ENCODE measurements around the gene GASK1A. TPM values are rescaled to one million over a fixed set of nuclear protein-coding genes. Genes with fewer than 3 reads are reported as not detected.

GASK1A gene
- total RNA-seq, 1 experiment from 2014 or later: 1.9 TPM

DNA sequence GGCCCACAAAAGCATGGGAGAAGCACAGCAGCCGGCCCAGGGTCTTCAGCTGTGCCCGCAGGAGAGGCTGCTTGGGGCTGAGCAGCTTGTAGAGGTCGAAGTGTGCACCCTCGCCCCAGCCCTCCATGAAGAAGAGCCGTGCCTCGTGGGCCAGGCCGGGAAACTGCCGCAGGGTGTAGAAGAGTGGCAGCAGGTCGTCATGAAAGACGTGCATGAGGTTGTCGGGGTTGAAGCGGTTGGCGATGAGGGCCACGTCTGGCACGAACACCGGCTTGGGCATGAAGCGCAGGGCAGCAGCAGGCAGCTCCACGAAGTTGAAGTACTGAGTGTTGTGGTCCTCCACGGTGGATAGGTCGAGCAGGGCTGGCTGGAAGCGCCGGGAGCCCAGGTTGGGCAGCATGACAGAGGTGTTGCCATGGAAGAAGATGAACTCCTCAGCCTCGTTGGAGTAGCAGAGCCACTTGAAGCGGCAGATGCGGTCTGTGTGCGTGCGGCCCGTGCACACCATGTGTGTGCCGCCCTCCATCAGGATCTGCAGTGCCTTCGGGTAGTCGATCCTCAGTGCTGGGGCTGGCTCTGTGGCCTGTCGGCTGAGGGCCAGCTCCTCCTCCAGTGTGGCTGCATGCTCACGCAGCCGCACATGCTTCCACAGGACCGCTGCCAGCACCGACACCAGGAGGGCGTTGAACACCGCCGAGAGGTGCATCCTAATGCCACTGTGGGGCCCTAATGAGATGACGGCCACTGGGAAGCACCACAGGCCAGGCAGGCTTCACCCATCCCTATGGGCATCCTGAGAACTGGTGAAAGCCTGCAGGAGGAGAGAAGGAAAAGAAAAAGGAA is 101.8 kb downstream of the GASK1A start:
- Histone ChIP-seq H3K27ac (ENCODE audit: low read length) (no peak overlapping the region), H3K9ac (ENCODE audit: low read length) (no peak overlapping the region), H3K4me3 (ENCODE audit: low read length) (no peak overlapping the region), H4K20me1 (ENCODE audit: low read length) (no peaks in the 10 kb centered on the region), H3K4me1 (ENCODE audit: insufficient read depth, low read length) (no peaks in the 10 kb centered on the region), H3K9me3 (ENCODE audit: low read length) (no peaks in the 10 kb centered on the region), H3K9me2 (replicated peaks; ENCODE audit: low read length) (no peaks in the 10 kb centered on the region), H3K27me3 (ENCODE audit: low read length) (no peaks in the 10 kb centered on the region), H2AFZ (ENCODE audit: low read length) (no peak overlapping the region), H3K4me2 (ENCODE audit: low read length) (no peak overlapping the region), H3K79me2 (ENCODE audit: low read length) (no peaks in the 10 kb centered on the region), H3K36me3 (ENCODE audit: low read depth, low read length) (peaks cover 22% of the 10 kb centered on the region), H3F3A (ENCODE audit: low read length, unreplicated experiment) (no peaks in the 10 kb centered on the region)
- no peak for ATAC-seq
- POLR2A ChIA-PET (ENCODE audit: unreplicated experiment): no interaction called here
- intact Hi-C loops (cut with micrococcal nuclease): no loop called here
- CTCF ChIA-PET: no interaction called here
- BruUV-seq (replicated peaks): no TSS peak
- TF ChIP-seq CTCF (conservative IDR thresholded peaks at IDR 0.05; ENCODE audit: low read depth, low read length) (no peak), EZH2phosphoT487 (IDR thresholded peaks at IDR 0.05; ENCODE audit: borderline replicate concordance, low read length) (no peak), EZH2 (IDR thresholded peaks at IDR 0.05; ENCODE audit: low read length, unreplicated experiment) (no peak)
- no peak for DNase-seq

GRCh38 chr3:43081796-43082195 is 102.7 kb downstream of the GASK1A start:
- Histone ChIP-seq H3K79me2 (ENCODE audit: low read length) (no peaks in the 10 kb centered on the region), H3F3A (ENCODE audit: low read length, unreplicated experiment) (no peaks in the 10 kb centered on the region), H3K9ac (ENCODE audit: low read length) (no peak overlapping the region), H3K4me2 (ENCODE audit: low read length) (no peak overlapping the region), H3K9me2 (replicated peaks; ENCODE audit: low read length) (no peaks in the 10 kb centered on the region), H4K20me1 (ENCODE audit: low read length) (no peaks in the 10 kb centered on the region), H2AFZ (ENCODE audit: low read length) (no peak overlapping the region), H3K9me3 (ENCODE audit: low read length) (no peaks in the 10 kb centered on the region), H3K36me3 (ENCODE audit: low read depth, low read length) (peaks cover 22% of the 10 kb centered on the region), H3K27me3 (ENCODE audit: low read length) (no peaks in the 10 kb centered on the region), H3K4me1 (ENCODE audit: insufficient read depth, low read length) (no peaks in the 10 kb centered on the region), H3K4me3 (ENCODE audit: low read length) (no peak overlapping the region), H3K27ac (ENCODE audit: low read length) (no peak overlapping the region)
- BruUV-seq (replicated peaks): no TSS peak
- CTCF ChIA-PET: no interaction called here
- POLR2A ChIA-PET (ENCODE audit: unreplicated experiment): no interaction called here
- intact Hi-C loops (cut with micrococcal nuclease): no loop called here
- ATAC-seq (no peak), DNase-seq (no peak)
- TF ChIP-seq CTCF (conservative IDR thresholded peaks at IDR 0.05; ENCODE audit: low read depth, low read length) (no peak), EZH2phosphoT487 (IDR thresholded peaks at IDR 0.05; ENCODE audit: borderline replicate concordance, low read length) (no peak), EZH2 (IDR thresholded peaks at IDR 0.05; ENCODE audit: low read length, unreplicated experiment) (no peak)

DNA sequence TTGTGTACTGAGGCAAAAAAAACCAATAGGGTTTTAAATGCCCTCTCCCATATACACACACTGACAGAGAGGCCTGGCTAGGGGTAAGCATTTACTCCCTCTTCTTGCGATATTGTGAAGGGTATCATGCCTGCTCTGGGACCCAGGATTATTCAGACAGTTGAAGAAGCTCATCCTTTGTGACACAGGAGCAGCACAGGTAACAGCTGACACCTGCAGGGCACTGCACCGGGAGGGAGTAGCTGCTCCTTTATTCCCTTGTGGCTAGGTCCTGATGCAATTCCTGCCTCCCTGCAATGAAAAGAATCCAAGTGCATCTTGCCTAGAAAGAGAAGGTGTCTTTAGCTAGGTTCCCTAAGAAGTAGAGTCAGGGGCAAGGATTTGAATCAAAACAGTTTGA is 103.3 kb downstream of the GASK1A start:
- ChIA-PET POLR2A (ENCODE audit: unreplicated experiment) (interaction anchor here (0.6 kb wide), 1 partner anchor 205 kb away, joined by 6 read pairs; no protein-coding TSS in a partner anchor), CTCF (no interaction called here)
- no peak overlapping the region for H3K4me2 ChIP-seq (ENCODE audit: low read length)
- H3F3A ChIP-seq (ENCODE audit: low read length, unreplicated experiment): no peaks in the 10 kb centered on the region
- H3K9me3 ChIP-seq (ENCODE audit: low read length): no peaks in the 10 kb centered on the region
- no TSS peak for BruUV-seq (replicated peaks)
- ATAC-seq (no peak), DNase-seq (no peak)
- no peaks in the 10 kb centered on the region for H3K4me1 ChIP-seq (ENCODE audit: insufficient read depth, low read length)
- H3K27ac ChIP-seq (ENCODE audit: low read length): no peak overlapping the region
- H4K20me1 ChIP-seq (ENCODE audit: low read length): no peaks in the 10 kb centered on the region
- no peak overlapping the region for H3K9ac ChIP-seq (ENCODE audit: low read length)
- TF ChIP-seq EZH2 (IDR thresholded peaks at IDR 0.05; ENCODE audit: low read length, unreplicated experiment) (no peak), EZH2phosphoT487 (IDR thresholded peaks at IDR 0.05; ENCODE audit: borderline replicate concordance, low read length) (no peak), CTCF (conservative IDR thresholded peaks at IDR 0.05; ENCODE audit: low read depth, low read length) (no peak)
- H3K9me2 ChIP-seq (replicated peaks; ENCODE audit: low read length): no peaks in the 10 kb centered on the region
- no peaks in the 10 kb centered on the region for H3K27me3 ChIP-seq (ENCODE audit: low read length)
- H3K36me3 ChIP-seq (ENCODE audit: low read depth, low read length): peaks cover 22% of the 10 kb centered on the region
- H3K79me2 ChIP-seq (ENCODE audit: low read length): no peaks in the 10 kb centered on the region
- intact Hi-C loops (cut with micrococcal nuclease): no loop called here
- no peak overlapping the region for H2AFZ ChIP-seq (ENCODE audit: low read length)
- H3K4me3 ChIP-seq (ENCODE audit: low read length): no peak overlapping the region
